Loucy (cell line): Measurements from ENCODE around the gene GSG1L.

Source experiments
- H2AFZ ChIP-seq: fragments of 200-600 bp; sonication (generic); 2 replicates; pipeline ENCODE4 v1.6.0; 2016; ENCODE audit warnings: antibody characterized with exemption, mild to moderate bottlenecking, low read length, moderate library complexity
- H3F3A ChIP-seq: fragments of 200-600 bp; 2 replicates; pipeline ENCODE4 v1.6.0; 2016; ENCODE audit warnings: antibody characterized with exemption, low read depth, mild to moderate bottlenecking
- H3K27me3 ChIP-seq: fragments of 200-600 bp; sonication (generic); 2 replicates; pipeline ENCODE4 v1.6.1; 2014; ENCODE audit warnings: low read length, mild to moderate bottlenecking; ENCODE audit not compliant: insufficient read depth, poor library complexity, severe bottlenecking
- H3K36me3 ChIP-seq: fragments of 200-600 bp; sonication (generic); 2 replicates; pipeline ENCODE4 v1.6.1; 2016; ENCODE audit warnings: low read length; ENCODE audit not compliant: insufficient read depth
- H3K4me1 ChIP-seq: fragments of 200-600 bp; sonication (generic); 2 replicates; pipeline ENCODE4 v1.5.1; 2014; ENCODE audit warnings: low read length, mild to moderate bottlenecking; ENCODE audit not compliant: insufficient read depth, poor library complexity, severe bottlenecking
- H3K4me2 ChIP-seq: fragments of 200-600 bp; sonication (generic); 2 replicates; pipeline ENCODE4 v1.6.0; 2014; ENCODE audit warnings: antibody characterized with exemption, low read length, low read depth, mild to moderate bottlenecking; ENCODE audit not compliant: poor library complexity, severe bottlenecking
- H3K4me3 ChIP-seq: fragments of 200-600 bp; sonication (generic); 2 replicates; pipeline ENCODE4 v1.5.1; 2014; ENCODE audit warnings: low read length, mild to moderate bottlenecking, mixed read lengths; ENCODE audit not compliant: poor library complexity, severe bottlenecking
- H3K79me2 ChIP-seq: fragments of 200-600 bp; sonication (generic); 2 replicates; pipeline ENCODE4 v1.6.1; 2014; ENCODE audit warnings: low read length; ENCODE audit not compliant: insufficient read depth
- H3K9ac ChIP-seq: fragments of 200-600 bp; sonication (generic); 2 replicates; pipeline ENCODE4 v1.6.0; 2014; ENCODE audit warnings: mild to moderate bottlenecking, low read depth, low read length, moderate library complexity; ENCODE audit not compliant: poor library complexity, severe bottlenecking
- H3K9me2 ChIP-seq: fragments of 200-600 bp; sonication (generic); replicated peaks from 2 replicates; pipeline ENCODE4 v1.6.1; 2016; ENCODE audit warnings: low read depth, low read length, mixed read lengths
- H3K9me3 ChIP-seq: fragments of 200-600 bp; sonication (generic); 2 replicates; pipeline ENCODE4 v1.6.1; 2014; ENCODE audit warnings: mild to moderate bottlenecking, antibody characterized with exemption, low read length, low read depth; ENCODE audit not compliant: insufficient read depth
- H4K20me1 ChIP-seq: fragments of 200-600 bp; sonication (generic); 2 replicates; pipeline ENCODE4 v1.6.0; 2014; ENCODE audit warnings: antibody characterized with exemption, low read length, mild to moderate bottlenecking; ENCODE audit not compliant: insufficient read depth, poor library complexity, severe bottlenecking
- EZH2phosphoT487 ChIP-seq: fragments of 200-600 bp; IDR thresholded peaks from 2 replicates; pipeline ENCODE4 v1.6.1; 2018; ENCODE audit warnings: antibody characterized with exemption, mild to moderate bottlenecking, moderate library complexity, borderline replicate concordance
- TF ChIP-seq, protein P1 (sequence below): fragments of 200-600 bp; sonication (generic); conservative IDR thresholded peaks from 2 replicates; pipeline ENCODE4 v1.5.1; 2014; ENCODE audit warnings: mild to moderate bottlenecking, antibody characterized with exemption, low read length

GSG1L gene

DNA sequence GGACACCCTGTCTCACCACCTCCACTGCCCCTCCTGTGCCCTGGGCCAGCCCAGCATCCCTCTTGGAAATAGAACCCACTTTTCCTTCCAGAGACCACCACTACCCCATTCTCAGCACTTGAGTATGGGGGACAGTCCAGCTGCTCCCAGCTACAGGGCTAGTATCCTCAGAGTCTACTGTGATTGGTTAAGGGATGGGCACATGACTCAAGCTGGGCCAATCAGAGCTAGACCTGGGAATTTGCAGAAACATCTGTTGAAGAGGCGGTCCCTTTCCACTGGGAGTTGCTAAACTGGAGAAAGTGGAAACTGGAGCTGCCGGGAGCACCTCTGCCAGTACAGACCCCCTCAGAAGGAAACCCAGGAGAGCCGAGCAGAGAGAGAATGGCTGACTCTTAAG is 156.6 kb downstream of the GSG1L start:
- H4K20me1 ChIP-seq: no peaks in the 10 kb centered on the region
- no peak overlapping the region for H3K4me2 ChIP-seq
- H3K36me3 ChIP-seq: no peaks in the 10 kb centered on the region
- H3K79me2 ChIP-seq: no peaks in the 10 kb centered on the region
- H3K27me3 ChIP-seq: no peaks in the 10 kb centered on the region
- no peak overlapping the region for H3K4me3 ChIP-seq
- H2AFZ ChIP-seq: no peak overlapping the region
- no peak overlapping the region for H3K9ac ChIP-seq
- H3K9me3 ChIP-seq: no peaks in the 10 kb centered on the region; the same call in 1 of the 2 replicates
- H3K9me2 ChIP-seq: no peaks in the 10 kb centered on the region
- H3K4me1 ChIP-seq: no peaks in the 10 kb centered on the region
- no peak for TF ChIP-seq EZH2phosphoT487
- TF ChIP-seq, protein P1, sequence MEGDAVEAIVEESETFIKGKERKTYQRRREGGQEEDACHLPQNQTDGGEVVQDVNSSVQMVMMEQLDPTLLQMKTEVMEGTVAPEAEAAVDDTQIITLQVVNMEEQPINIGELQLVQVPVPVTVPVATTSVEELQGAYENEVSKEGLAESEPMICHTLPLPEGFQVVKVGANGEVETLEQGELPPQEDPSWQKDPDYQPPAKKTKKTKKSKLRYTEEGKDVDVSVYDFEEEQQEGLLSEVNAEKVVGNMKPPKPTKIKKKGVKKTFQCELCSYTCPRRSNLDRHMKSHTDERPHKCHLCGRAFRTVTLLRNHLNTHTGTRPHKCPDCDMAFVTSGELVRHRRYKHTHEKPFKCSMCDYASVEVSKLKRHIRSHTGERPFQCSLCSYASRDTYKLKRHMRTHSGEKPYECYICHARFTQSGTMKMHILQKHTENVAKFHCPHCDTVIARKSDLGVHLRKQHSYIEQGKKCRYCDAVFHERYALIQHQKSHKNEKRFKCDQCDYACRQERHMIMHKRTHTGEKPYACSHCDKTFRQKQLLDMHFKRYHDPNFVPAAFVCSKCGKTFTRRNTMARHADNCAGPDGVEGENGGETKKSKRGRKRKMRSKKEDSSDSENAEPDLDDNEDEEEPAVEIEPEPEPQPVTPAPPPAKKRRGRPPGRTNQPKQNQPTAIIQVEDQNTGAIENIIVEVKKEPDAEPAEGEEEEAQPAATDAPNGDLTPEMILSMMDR: no peak
- H3F3A ChIP-seq: no peaks in the 10 kb centered on the region

DNA sequence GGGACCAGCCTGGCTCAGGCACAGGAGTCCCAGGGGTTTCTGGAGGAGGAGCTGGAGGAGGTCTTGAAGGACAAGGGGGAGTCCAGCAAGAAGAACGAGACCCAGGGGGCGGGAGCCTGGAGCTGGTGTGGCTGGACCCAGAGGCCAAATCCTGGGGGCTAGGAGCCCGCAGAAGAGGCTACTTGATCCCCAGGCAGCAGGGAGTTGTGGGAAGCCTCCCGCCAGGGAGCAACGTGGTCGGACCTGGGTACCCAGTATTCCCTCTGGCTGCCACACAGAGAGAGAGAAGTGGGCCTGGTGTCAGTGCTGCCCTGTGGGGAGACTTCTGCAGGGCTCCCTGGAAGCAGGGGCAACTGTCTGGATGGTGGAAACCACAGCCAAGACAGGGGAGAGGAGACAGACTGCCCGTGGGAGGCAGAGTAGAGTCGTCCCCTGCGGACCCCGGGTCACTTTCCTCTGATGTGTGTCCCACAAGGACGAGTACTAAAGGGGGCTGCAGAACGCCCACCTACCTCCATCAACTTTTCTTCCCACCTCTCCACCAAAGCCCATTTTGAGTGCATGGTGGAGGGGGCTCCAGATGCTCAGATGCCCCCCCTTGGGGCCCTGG is 160.4 kb downstream of the GSG1L start:
- no peaks in the 10 kb centered on the region for H4K20me1 ChIP-seq
- no peaks in the 10 kb centered on the region for H3K27me3 ChIP-seq

DNA sequence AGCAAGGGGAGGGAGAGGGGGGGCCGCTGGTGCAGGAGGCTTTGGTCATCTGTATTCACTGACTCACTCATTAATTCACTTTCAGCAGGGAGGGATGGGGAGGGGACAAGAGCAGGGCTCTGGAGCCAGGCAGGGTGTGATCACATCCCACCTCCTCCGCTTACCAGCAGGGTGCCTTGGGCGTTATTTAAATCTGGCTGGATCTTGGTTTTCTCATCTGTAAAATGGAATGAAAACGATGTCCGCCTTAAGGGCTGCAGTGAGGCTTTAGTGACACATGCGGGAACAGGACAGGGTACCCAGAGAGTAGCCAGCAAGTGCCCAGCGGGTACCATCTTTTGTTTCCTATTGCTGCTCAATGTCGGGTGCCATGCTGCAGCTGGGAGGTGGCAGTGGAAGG is 161.0 kb downstream of the GSG1L start:
- no peaks in the 10 kb centered on the region for H3K79me2 ChIP-seq
- no peaks in the 10 kb centered on the region for H3F3A ChIP-seq
- H3K4me1 ChIP-seq: no peaks in the 10 kb centered on the region
- no peak overlapping the region for H3K9ac ChIP-seq
- H3K9me2 ChIP-seq: no peaks in the 10 kb centered on the region
- no peaks in the 10 kb centered on the region for H3K27me3 ChIP-seq
- no peak overlapping the region for H3K4me3 ChIP-seq
- no peak overlapping the region for H3K4me2 ChIP-seq
- H2AFZ ChIP-seq: no peak overlapping the region
- no peak for TF ChIP-seq EZH2phosphoT487
- TF ChIP-seq, protein P1: no peak
- no peaks in the 10 kb centered on the region for H3K36me3 ChIP-seq
- H4K20me1 ChIP-seq: no peaks in the 10 kb centered on the region
- no peaks in the 10 kb centered on the region for H3K9me3 ChIP-seq

More for the DNA sequence above, 160.4 kb downstream of the GSG1L start:
- Histone ChIP-seq H3F3A (no peaks in the 10 kb centered on the region), H3K9me3 (no peaks in the 10 kb centered on the region; the same call in 1 of the 2 replicates), H2AFZ (no peak overlapping the region), H3K9me2 (no peaks in the 10 kb centered on the region), H3K4me2 (no peak overlapping the region), H3K4me3 (no peak overlapping the region), H3K4me1 (no peaks in the 10 kb centered on the region), H3K36me3 (no peaks in the 10 kb centered on the region), H3K79me2 (no peaks in the 10 kb centered on the region), H3K9ac (no peak overlapping the region)
- TF ChIP-seq, protein P1: no peak
- TF ChIP-seq EZH2phosphoT487: no peak
